ENCODE results near the gene TSPAN10. TPM values are rescaled to one million over a fixed set of nuclear protein-coding genes. Genes with fewer than 3 reads are reported as not detected.

Gene TSPAN10
- total RNA-seq, result 1 to 10 TPM in 2 of 6 donors, under 1 TPM in 4; 0.24 to 1.5 (median 0.84) TPM
- polyA plus RNA-seq, result 1 to 10 TPM; 2.0 to 2.2 TPM

GRCh38 chr17:81636505-81637288 is at the start of gene TSPAN10, which contains the start of gene NPLOC4:
Gene TSPAN10 (plus strand): TSS chr17:81637196. CDS start chr17:81642413, 5,217 bp downstream.
Gene NPLOC4 (minus strand): TSS chr17:81637112. CDS start chr17:81636930, 182 bp downstream.
- Histone ChIP-seq H3K36me3 (no peaks in the 10 kb centered on the region), H3K4me1 (peaks cover 0 to 23% (median 7%) of the 10 kb centered on the region in 3 donors), H3K4me3 (peak within 1 kb of the TSS; percentile 74 to 95 (median 94)), H3K27ac (peak within 1 kb of the TSS; percentile 60 to 81 (median 78)), H3K27me3 (no peaks in the 10 kb centered on the region), H3K9me3 (no peaks in the 10 kb centered on the region)
- FAIRE-seq, result no peak
- TF ChIP-seq CTCF (IDR thresholded peaks at IDR 0.05), result no peak
- WGBS, 2 donors, result 0 to 1% methylated on average over 57 to 77 of the region's 77 CpGs
- peak; percentile 69 to 98 (median 90) for DNase-seq
- intact Hi-C loops (cut with DNase I), result no loop called here
- ATAC-seq, result peak; percentile 93 to 95 (median 93)

DNA sequence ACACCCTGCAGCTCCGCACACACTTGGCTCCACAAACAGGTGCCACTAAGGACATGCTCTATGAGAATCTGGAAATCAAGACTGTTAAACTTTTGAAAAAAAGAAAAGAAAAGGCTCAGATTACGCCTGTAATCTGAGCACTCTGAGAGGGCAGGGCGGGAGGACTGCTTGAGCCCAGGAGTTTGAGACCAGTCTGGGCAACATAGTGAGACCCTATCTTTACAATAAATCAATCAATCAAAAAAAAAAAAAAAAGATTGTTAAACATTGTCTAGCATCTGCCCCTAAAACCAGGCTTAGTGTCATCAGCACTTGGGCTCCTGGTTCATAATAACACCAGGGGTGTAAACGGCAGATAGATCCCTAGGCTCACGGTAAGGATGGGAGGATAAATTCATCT is 47.4 kb upstream of the TSPAN10 start:
- no peak overlapping the region for H3K27ac ChIP-seq
- H3K9me3 ChIP-seq, result no peaks in the 10 kb centered on the region
- H3K27me3 ChIP-seq, result no peaks in the 10 kb centered on the region
- no peak for TF ChIP-seq CTCF (IDR thresholded peaks at IDR 0.05)
- peaks cover 0 to 25% (median 22%) of the 10 kb centered on the region in 3 donors for H3K36me3 ChIP-seq
- H3K4me3 ChIP-seq, result no peak overlapping the region
- ATAC-seq (no peak), FAIRE-seq (no peak), DNase-seq (no peak)
- no peaks in the 10 kb centered on the region for H3K4me1 ChIP-seq
- intact Hi-C loops (cut with DNase I), result no loop called here
- 91% methylated on average over 5 of the region's 5 CpGs for WGBS, 2 donors

- H3K36me3 ChIP-seq, result peaks cover 0 to 28% (median 25%) of the 10 kb centered on the region in 3 donors
- TF ChIP-seq CTCF (IDR thresholded peaks at IDR 0.05), result no peak
- 89 to 93% methylated on average over 8 of the region's 8 CpGs for WGBS, 2 donors
- ATAC-seq (no peak), DNase-seq (no peak), FAIRE-seq (no peak)
- no peaks in the 10 kb centered on the region for H3K4me1 ChIP-seq
- no peak overlapping the region for H3K4me3 ChIP-seq
- H3K27me3 ChIP-seq, result no peaks in the 10 kb centered on the region
- H3K27ac ChIP-seq, result no peak overlapping the region
- H3K9me3 ChIP-seq, result no peaks in the 10 kb centered on the region
- intact Hi-C loops (cut with DNase I), result no loop called here
Observed at GRCh38 chr17:81590121-81590520, 46.9 kb upstream of the TSPAN10 start.

DNA sequence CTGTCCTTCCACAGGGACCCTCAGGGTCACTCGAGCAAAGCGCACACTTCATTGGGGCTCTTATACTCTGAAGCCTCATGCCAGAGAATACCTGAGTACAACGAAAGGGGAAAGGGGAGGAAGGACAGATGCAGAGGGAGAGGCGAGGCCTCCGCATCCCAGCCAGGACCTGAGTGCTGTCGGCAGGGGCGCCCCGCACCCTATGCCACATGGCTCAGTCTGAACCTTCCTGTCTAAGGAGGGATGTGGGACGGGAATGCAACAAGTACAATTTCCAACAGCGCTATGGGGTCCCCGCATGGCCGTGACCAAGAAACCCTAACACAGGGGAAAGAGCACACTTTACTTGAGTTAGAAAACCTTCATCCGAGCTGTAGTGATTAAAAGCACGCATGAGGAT is 45.0 kb upstream of the TSPAN10 start:
- intact Hi-C loops (cut with DNase I), result no loop called here
- no peak for FAIRE-seq
- H3K4me1 ChIP-seq, result no peaks in the 10 kb centered on the region

More for the DNA sequence above, 45.0 kb upstream of the TSPAN10 start:
- no peak overlapping the region for H3K27ac ChIP-seq
- 94 to 95% methylated on average over 14 of the region's 14 CpGs for WGBS, 2 donors
- DNase-seq (no peak), ATAC-seq (no peak)
- H3K27me3 ChIP-seq, result no peaks in the 10 kb centered on the region
- H3K9me3 ChIP-seq, result no peaks in the 10 kb centered on the region
- no peak for TF ChIP-seq CTCF (IDR thresholded peaks at IDR 0.05)
- H3K36me3 ChIP-seq, result peaks cover 0 to 35% (median 31%) of the 10 kb centered on the region in 3 donors
- no peak overlapping the region for H3K4me3 ChIP-seq

All from pancreas (tissue), 10 donors.